H9 (cell line): ENCODE data around the gene OGFOD1. TPM values are rescaled to one million over a fixed set of nuclear protein-coding genes. Genes with fewer than 3 reads are reported as not detected.

Experiments used
- DNase-seq: peaks from one replicate; pipeline ENCODE4 v3.0.0-alpha.2; 2017
- H2AFZ ChIP-seq: one replicate; pipeline ENCODE4 v1.6.1; 2013; ENCODE audit warnings: mild to moderate bottlenecking, low read length, control low read depth, moderate library complexity
- H2AK5ac ChIP-seq: 2 replicates; pipeline ENCODE4 v1.6.1; 2013; ENCODE audit warnings: low read length, control low read depth, mixed read lengths; ENCODE audit not compliant: insufficient read length
- H2BK120ac ChIP-seq: one replicate; pipeline ENCODE4 v1.6.1; 2013; ENCODE audit warnings: low read depth, mild to moderate bottlenecking, low read length, control low read depth, inconsistent platforms; ENCODE audit not compliant: poor library complexity, severe bottlenecking
- H2BK12ac ChIP-seq: 2 replicates; pipeline ENCODE4 v1.6.1; 2013; ENCODE audit warnings: low read length, control low read depth, mixed read lengths, low read depth; ENCODE audit not compliant: insufficient read length
- H2BK15ac ChIP-seq: 2 replicates; pipeline ENCODE4 v1.6.1; 2013; ENCODE audit warnings: low read depth, low read length, control low read depth
- H2BK20ac ChIP-seq: one replicate; pipeline ENCODE4 v1.6.1; 2013; ENCODE audit warnings: low read depth, mild to moderate bottlenecking, low read length, control low read depth, inconsistent platforms; ENCODE audit not compliant: poor library complexity, severe bottlenecking
- H2BK5ac ChIP-seq: 2 replicates; pipeline ENCODE4 v1.6.1; 2013; ENCODE audit warnings: low read length, control low read depth, mixed read lengths; ENCODE audit not compliant: insufficient read length
- H3K14ac ChIP-seq: 2 replicates; pipeline ENCODE4 v1.6.1; 2013; ENCODE audit warnings: low read length, control low read depth; ENCODE audit not compliant: insufficient read depth
- H3K18ac ChIP-seq: 2 replicates; pipeline ENCODE4 v1.6.1; 2013; ENCODE audit warnings: low read depth, mild to moderate bottlenecking, mixed read lengths, low read length, control low read depth; ENCODE audit not compliant: insufficient read length
- H3K23ac ChIP-seq: 2 replicates; pipeline ENCODE4 v1.6.1; 2013; ENCODE audit warnings: low read length, control low read depth, mixed read lengths, low read depth; ENCODE audit not compliant: insufficient read length
- H3K23me2 ChIP-seq: 2 replicates; pipeline ENCODE4 v1.6.1; 2013; ENCODE audit warnings: low read depth, mild to moderate bottlenecking, mixed read lengths, low read length, control low read depth; ENCODE audit not compliant: insufficient read length, poor library complexity, severe bottlenecking
- H3K27ac ChIP-seq: 2 replicates; pipeline ENCODE4 v1.5.1; 2013; ENCODE audit warnings: low read length, control low read depth, mixed read lengths, low read depth; ENCODE audit not compliant: insufficient read length
- H3K27me3 ChIP-seq: 2 replicates; pipeline ENCODE4 v1.6.1; 2013; ENCODE audit warnings: low read length, control low read depth, inconsistent platforms; ENCODE audit not compliant: insufficient read depth
- H3K4ac ChIP-seq: 2 replicates; pipeline ENCODE4 v1.6.1; 2013; ENCODE audit warnings: low read depth, mild to moderate bottlenecking, control low read depth, inconsistent platforms, low read length, moderate library complexity
- H3K4me1 ChIP-seq: 2 replicates; pipeline ENCODE4 v1.6.1; 2013; ENCODE audit warnings: low read length, control low read depth, inconsistent platforms; ENCODE audit not compliant: insufficient read depth
- H3K4me2 ChIP-seq: 2 replicates; pipeline ENCODE4 v1.6.1; 2013; ENCODE audit warnings: low read length, control low read depth, mixed read lengths; ENCODE audit not compliant: insufficient read length, insufficient read depth
- H3K56ac ChIP-seq: 2 replicates; pipeline ENCODE4 v1.6.1; 2013; ENCODE audit warnings: low read depth, mild to moderate bottlenecking, mixed read lengths, low read length, control low read depth; ENCODE audit not compliant: insufficient read length
- H3K79me1 ChIP-seq: 2 replicates; pipeline ENCODE4 v1.6.1; 2013; ENCODE audit warnings: low read depth, mild to moderate bottlenecking, moderate library complexity, low read length, control low read depth, inconsistent platforms; ENCODE audit not compliant: insufficient read depth, poor library complexity, severe bottlenecking
- H3K79me2 ChIP-seq: 2 replicates; pipeline ENCODE4 v1.6.1; 2013; ENCODE audit warnings: low read length, control low read depth, inconsistent platforms; ENCODE audit not compliant: insufficient read depth
- H3K9ac ChIP-seq: 2 replicates; pipeline ENCODE4 v1.6.1; 2013; ENCODE audit warnings: low read length, control low read depth, mixed read lengths; ENCODE audit not compliant: insufficient read length; ENCODE audit errors: extremely low read depth
- H3K9me3 ChIP-seq: one replicate; pipeline ENCODE4 v1.6.1; 2013; ENCODE audit warnings: low read depth, low read length, inconsistent platforms; ENCODE audit not compliant: control insufficient read depth
- H3T11ph ChIP-seq: one replicate; pipeline ENCODE4 v1.6.1; 2013; ENCODE audit warnings: mild to moderate bottlenecking, low read length, control low read depth, inconsistent platforms
- H4K20me1 ChIP-seq: one replicate; pipeline ENCODE4 v1.6.1; 2013; ENCODE audit not compliant: control insufficient read depth, insufficient read length, insufficient read depth
- H4K5ac ChIP-seq: 2 replicates; pipeline ENCODE4 v1.6.1; 2013; ENCODE audit warnings: low read depth, mild to moderate bottlenecking, mixed read lengths, low read length, control low read depth; ENCODE audit not compliant: insufficient read length
- H4K8ac ChIP-seq: replicated peaks from 2 replicates; pipeline ENCODE4 v1.6.1; 2013; ENCODE audit warnings: low read length, control low read depth, mixed read lengths, low read depth; ENCODE audit not compliant: insufficient read length
- H4K91ac ChIP-seq: 2 replicates; pipeline ENCODE4 v1.6.1; 2013; ENCODE audit warnings: low read depth, mild to moderate bottlenecking, moderate library complexity, mixed read lengths, low read length, control low read depth; ENCODE audit not compliant: insufficient read length
- H3K27ac Mint-ChIP-seq, 3 experiments: 2 replicates in 2 of 3; 3 replicates in 1 of 3; pipeline ENCODE4 v1.8.0; 2020 to 2021; ENCODE audit warnings: mixed read lengths in 3 of 3, mild to moderate bottlenecking in 1 of 3, moderate library complexity in 1 of 3
- H3K27me3 Mint-ChIP-seq: 2 replicates; pipeline ENCODE4 v1.8.0; 2021; ENCODE audit warnings: low read depth, mild to moderate bottlenecking, moderate library complexity, mixed read lengths
- H3K36me3 Mint-ChIP-seq, 3 experiments: 2 replicates in 2 of 3; 3 replicates in 1 of 3; pipeline ENCODE4 v1.8.0; 2020 to 2021; ENCODE audit warnings: low read depth in 3 of 3, mixed read lengths in 3 of 3; ENCODE audit not compliant: insufficient read depth in 1 of 3
- H3K4me1 Mint-ChIP-seq, 2 experiments: 2 replicates each; pipeline ENCODE4 v1.8.0; 2020; ENCODE audit warnings: mixed read lengths in 2 of 2
- H3K4me3 Mint-ChIP-seq, 2 experiments: 2 replicates in 1 of 2; 3 replicates in 1 of 2; pipeline ENCODE4 v1.8.0; 2020 to 2021; ENCODE audit warnings: mild to moderate bottlenecking in 2 of 2, mixed read lengths in 2 of 2, moderate library complexity in 1 of 2
- H3K9me3 Mint-ChIP-seq, 2 experiments: 2 replicates in 1 of 2; 3 replicates in 1 of 2; pipeline ENCODE4 v1.8.0; 2020; ENCODE audit warnings: mild to moderate bottlenecking in 2 of 2, mixed read lengths in 2 of 2, moderate library complexity in 1 of 2
- WGBS: extraction: QIAGEN DNeasy Blood & Tissue Kit; methylation state at CpG from one replicate; pipeline ENCODE4 v1.1.7; 2013; ENCODE audit warnings: missing lambda C conversion rate, low lambda C conversion rate, mixed read lengths; ENCODE audit not compliant: insufficient read length; ENCODE audit errors: extremely low coverage; 5-methylcytosine and 5-hydroxymethylcytosine counted together
- total RNA-seq: library from RNA; stranded (reverse); gene quantifications from 2 replicates; pipeline ENCODE4 v1.2.1, GENCODE V29; 2021
- TF ChIP-seq, protein P1 (sequence below): fragments of 200-600 bp; sonication (generic); conservative IDR thresholded peaks from 3 replicates; pipeline ENCODE4 v1.8.0; 2021; ENCODE audit warnings: antibody characterized with exemption, mild to moderate bottlenecking

Gene OGFOD1
- total RNA-seq, 1 experiment from 2014 or later: 66.5 TPM

- Histone ChIP-seq H3T11ph (no peak overlapping the region), H2BK20ac (no peak overlapping the region), H3K23ac (no peak overlapping the region), H3K79me1 (no peaks in the 10 kb centered on the region), H3K27ac (no peak overlapping the region), H4K91ac (no peak overlapping the region), H4K5ac (no peak overlapping the region), H2BK5ac (no peak overlapping the region), H2AFZ (no peak overlapping the region), H3K9me3 (no peaks in the 10 kb centered on the region), H2AK5ac (no peak overlapping the region), H2BK12ac (no peak overlapping the region), H2BK15ac (no peak overlapping the region), H3K18ac (no peak overlapping the region), H3K4ac (no peak overlapping the region), H3K14ac (no peak overlapping the region), H2BK120ac (no peak overlapping the region), H3K4me2 (no peak overlapping the region), H3K56ac (no peak overlapping the region), H3K27me3 (no peaks in the 10 kb centered on the region), H3K9ac (no peak overlapping the region), H3K4me1 (no peaks in the 10 kb centered on the region), H3K79me2 (no peaks in the 10 kb centered on the region), H4K8ac (no peak overlapping the region), H4K20me1 (no peaks in the 10 kb centered on the region), H3K23me2 (no peaks in the 10 kb centered on the region)
- TF ChIP-seq, protein P1, sequence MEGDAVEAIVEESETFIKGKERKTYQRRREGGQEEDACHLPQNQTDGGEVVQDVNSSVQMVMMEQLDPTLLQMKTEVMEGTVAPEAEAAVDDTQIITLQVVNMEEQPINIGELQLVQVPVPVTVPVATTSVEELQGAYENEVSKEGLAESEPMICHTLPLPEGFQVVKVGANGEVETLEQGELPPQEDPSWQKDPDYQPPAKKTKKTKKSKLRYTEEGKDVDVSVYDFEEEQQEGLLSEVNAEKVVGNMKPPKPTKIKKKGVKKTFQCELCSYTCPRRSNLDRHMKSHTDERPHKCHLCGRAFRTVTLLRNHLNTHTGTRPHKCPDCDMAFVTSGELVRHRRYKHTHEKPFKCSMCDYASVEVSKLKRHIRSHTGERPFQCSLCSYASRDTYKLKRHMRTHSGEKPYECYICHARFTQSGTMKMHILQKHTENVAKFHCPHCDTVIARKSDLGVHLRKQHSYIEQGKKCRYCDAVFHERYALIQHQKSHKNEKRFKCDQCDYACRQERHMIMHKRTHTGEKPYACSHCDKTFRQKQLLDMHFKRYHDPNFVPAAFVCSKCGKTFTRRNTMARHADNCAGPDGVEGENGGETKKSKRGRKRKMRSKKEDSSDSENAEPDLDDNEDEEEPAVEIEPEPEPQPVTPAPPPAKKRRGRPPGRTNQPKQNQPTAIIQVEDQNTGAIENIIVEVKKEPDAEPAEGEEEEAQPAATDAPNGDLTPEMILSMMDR: no peak
- no peak for DNase-seq
- Mint-ChIP-seq H3K27me3 (no peaks in the 10 kb centered on the region), H3K36me3 (peaks cover 2 to 14% (median 9%) of the 10 kb centered on the region in 3 experiments; a peak in 6 of 7 replicates), H3K4me3 (no peak overlapping the region), H3K4me1 (peaks cover 0 to 6% of the 10 kb centered on the region in 2 experiments; a peak in 2 of 4 replicates), H3K9me3 (no peaks in the 10 kb centered on the region), H3K27ac (no peak overlapping the region)
- no CpG with 5 or more reads among the region's 2 CpGs for WGBS
Observed at GRCh38 chr16:56513091-56513490, 61.7 kb downstream of the OGFOD1 start.
